COR-L47 (cell line): ENCODE data around the gene FAM200A.
"Not testable (repeated sequence)": the region's sequence is repeated elsewhere in the genome, so short reads cannot be mapped to it uniquely, and the experiment has no call there.

Experiments
- DNase-seq: peaks from one replicate; lab custom pipeline; 2025; lab: John Stamatoyannopoulos, UW

FAM200A gene

GRCh38 chr7:99504281-99504602 is 47.7 kb downstream of the FAM200A start:
- no peak for DNase-seq

- DNase-seq: not testable (repeated sequence)
Observed at GRCh38 chr7:99501236-99501635, 50.7 kb downstream of the FAM200A start.

GRCh38 chr7:99500637-99501009 is 51.3 kb downstream of the FAM200A start:
- no peak for DNase-seq

GRCh38 chr7:99499721-99500636 is 51.9 kb downstream of the FAM200A start, which contains the start of gene ZNF394:
TSS of gene ZNF394 (minus strand) at chr7:99500281. CDS start at chr7:99500093, 188 bp downstream.
- DNase-seq: peak; percentile 90

GRCh38 chr7:99499371-99499720 is 52.6 kb downstream of the FAM200A start:
- DNase-seq: no peak

- no peak for DNase-seq
Observed at GRCh38 chr7:99498546-99498944, 53.4 kb downstream of the FAM200A start.

- DNase-seq: no peak
Observed at GRCh38 chr7:99497766-99498545, 54.0 kb downstream of the FAM200A start.
